GM19324 (cell line): ENCODE measurements around the gene SAMD4A.

Experiments
- ATAC-seq: cut with Tn5 transposase; IDR thresholded peaks from one replicate; pipeline ENCODE4 v1.9.1; 2021; ENCODE audit warnings: mild to moderate bottlenecking, moderate library complexity; ENCODE audit not compliant: unreplicated experiment, low FRiP score

Gene SAMD4A

DNA sequence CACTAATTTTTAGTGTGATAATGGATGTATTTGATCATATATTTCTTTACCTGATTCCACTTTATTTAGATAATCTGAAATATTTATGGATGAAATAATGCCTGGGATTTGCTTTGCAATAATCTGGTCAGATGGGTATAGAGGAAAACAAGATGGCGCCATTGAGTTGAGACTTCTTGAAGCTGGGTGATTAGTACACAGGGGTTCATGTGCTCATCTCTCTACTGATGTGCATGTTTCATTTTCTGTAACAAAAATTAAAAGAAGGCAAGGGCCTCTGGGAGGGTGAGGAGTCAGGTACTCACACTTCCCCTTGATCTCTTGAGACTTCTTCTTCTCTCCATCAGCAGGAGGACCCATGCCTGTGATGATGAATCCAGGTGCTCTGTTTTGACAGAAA is 273.9 kb downstream of the SAMD4A start:
- ATAC-seq, result no peak
